NCI-H510A treated with DMSO at 0.1 percent for 48 hours (cell line): ENCODE measurements around the gene NBDY.
"Not testable (repeated sequence)": the region's sequence is repeated elsewhere in the genome, so short reads cannot be mapped to it uniquely, and the experiment has no call there.

Source experiments
- DNase-seq: peaks from one replicate; lab custom pipeline; 2025; lab: John Stamatoyannopoulos, UW

The NBDY gene

GRCh38 chrX:56802428-56802827 lies 73.4 kb downstream of the NBDY start:
- DNase-seq, result no peak

DNA sequence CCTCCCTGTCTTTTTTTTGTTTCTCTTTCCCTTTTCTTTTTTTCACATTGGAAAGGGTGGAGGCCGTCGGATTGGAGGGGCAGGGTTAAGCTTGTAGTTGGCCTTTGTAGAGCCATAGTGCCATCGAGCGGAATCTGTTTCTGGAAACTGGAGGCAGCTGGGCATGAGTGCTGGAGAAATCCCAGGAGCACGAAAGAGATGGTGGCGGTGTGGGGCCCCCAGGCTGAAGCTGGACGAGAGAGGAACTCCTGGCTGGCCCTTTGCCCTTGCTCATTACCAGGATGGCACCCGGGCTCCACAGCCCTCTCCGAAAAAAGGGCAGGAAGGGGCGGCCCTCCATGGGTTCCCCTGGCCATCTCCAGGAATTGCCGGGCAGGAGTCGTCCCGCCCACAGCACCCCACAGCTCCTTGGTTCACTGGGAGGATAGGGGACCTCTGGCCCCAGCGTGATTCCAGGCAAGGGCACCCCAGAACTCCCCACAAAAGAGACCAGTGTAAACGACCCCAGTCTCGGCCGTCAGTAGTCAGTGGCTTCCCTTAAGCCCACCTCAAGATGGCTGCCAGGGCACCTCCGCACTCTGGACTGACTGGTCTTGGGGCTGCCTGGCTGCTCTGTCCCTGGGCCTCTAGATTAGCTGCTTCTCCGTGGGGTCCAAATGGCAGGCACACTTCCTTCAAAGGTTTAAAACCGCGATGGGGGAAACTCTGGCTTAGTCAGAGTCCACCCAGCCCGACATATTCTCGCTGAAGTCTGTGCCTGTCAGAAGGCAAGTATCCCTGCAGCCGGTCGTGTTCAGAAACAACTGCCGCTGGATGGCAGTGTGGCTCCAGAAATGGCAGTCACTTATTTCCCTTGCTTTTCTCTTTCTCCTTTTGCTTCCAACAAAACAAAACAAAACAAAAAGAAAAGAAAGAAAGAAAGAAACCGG lies 74.1 kb downstream of the NBDY start:
- DNase-seq, result no peak

DNA sequence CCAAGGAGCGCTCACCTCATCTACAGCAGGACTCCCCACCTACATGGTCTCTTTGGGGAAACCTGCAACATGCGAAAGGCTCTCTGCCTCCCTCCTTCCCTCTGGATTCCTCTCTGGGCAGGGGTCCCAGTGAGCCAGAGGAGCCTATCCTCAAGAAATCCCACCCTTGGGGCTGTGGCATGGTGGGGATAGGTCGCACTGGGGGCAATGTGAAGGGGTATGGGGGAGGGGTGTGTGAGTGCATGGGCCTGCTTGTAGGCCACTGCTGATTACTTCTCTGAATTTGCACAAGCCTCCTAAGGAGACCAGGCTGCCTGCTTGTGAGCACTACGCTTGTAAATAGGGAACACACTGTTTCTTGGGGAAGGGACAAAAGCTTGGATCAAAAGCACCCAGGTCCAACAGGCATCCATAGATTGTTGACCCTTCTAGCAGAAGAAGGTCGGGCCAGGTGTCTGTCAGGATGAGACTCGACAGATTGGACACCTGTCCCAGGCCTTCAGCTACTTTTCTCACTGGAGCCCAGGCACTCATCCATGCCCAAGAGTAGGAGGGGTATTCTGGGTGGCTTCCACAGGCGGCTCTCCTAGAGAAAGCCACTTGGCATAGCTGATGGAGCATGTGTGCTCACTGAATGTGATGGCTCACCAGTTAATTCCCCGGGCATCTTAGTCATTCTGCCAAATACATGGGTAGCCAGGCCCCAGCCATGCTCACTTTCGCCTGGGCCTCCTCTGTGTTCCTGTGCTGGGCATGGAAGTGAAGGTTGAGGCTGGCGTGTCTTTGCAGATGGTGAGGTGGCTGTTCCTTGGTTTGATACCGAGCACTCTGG lies 75.0 kb downstream of the NBDY start:
- DNase-seq, result no peak

DNA sequence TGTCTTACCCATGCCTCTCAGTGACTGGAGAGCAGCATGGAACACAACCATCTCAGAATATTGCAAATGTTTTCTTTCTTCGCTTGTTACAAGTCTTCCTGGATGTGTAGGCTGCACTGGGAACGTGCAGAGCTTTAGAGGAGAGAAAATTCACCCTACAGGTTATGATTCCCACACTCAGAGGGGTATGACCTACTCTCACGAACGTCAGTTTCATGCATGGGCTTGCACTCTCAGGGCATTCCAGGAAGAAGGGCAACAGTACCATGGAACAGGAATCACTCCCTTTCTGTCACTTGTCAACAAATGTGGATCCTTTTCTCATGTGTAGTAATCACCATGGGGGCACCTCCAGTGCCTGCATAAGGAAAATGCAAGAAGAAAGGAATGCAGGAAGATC lies 75.8 kb downstream of the NBDY start:
- DNase-seq, result no peak

- DNase-seq, result no peak
Observed at GRCh38 chrX:56805399-56805798, 76.4 kb downstream of the NBDY start.

GRCh38 chrX:56806176-56806575 lies 77.1 kb downstream of the NBDY start:
- DNase-seq, result not testable (repeated sequence)

DNA sequence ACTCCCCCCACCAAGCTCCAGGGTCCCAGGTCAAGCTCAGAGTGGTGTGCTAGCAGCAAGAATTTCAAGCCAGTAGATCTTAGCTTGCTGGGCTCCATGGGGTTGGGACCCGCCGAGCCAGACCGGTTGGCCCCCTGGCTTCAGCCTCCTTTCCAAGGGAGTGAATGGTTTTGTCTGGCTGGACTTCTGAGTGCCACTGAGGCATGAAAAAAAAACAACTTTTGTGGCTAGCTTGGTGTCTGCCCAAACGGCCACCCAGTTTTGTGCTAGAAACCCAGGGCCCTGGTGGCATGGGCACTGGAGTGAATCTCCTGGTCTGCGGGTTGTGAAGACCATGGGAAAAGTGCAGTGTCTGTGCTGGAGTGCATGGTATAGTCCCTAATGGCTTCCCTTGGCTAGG lies 82.6 kb downstream of the NBDY start:
- no peak for DNase-seq

- no peak for DNase-seq
Observed at GRCh38 chrX:56812515-56813105, 83.6 kb downstream of the NBDY start.

DNA sequence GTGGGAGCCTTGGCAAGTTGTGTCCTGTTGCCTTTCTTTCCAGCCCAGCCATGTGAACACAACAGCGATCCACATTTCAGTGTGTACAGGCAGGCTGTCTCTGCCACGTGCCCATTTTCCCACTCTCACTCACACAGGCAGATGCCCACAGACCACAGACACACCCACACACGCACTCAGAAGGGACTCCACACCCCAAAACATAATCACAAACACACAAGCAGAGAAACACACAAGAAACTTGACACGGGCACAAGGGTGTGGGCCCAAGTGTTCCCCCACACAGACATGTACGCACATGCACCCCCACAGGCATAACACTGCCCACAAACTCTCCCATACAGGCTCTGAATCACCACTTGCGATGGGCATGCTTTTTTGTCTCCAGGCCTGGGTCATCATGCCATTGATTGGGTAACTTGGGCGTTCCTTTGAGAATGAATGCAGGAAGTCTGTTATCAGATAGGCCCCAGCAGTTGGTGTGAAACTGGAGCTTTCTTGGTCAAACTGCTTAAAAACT lies 84.3 kb downstream of the NBDY start:
- DNase-seq, result no peak

DNA sequence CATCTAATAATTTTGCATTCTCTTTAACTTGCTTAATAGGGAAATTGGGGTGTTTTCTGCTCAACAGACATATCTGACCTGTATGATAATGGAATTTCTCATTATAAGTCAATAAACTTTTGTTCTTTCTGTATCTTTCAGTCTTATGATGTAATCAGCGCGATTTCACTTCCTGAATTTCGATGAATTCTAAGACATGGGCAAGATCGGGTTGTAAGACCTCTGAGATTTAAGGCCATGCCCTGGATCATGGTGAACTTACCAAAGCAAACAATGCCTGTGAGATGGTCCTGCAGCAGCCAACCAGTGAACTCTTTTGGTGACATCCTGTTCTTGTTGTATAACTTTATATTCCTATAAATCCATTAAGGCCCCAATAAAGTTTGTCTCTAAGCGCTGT lies 88.1 kb downstream of the NBDY start:
- DNase-seq, result no peak

DNA sequence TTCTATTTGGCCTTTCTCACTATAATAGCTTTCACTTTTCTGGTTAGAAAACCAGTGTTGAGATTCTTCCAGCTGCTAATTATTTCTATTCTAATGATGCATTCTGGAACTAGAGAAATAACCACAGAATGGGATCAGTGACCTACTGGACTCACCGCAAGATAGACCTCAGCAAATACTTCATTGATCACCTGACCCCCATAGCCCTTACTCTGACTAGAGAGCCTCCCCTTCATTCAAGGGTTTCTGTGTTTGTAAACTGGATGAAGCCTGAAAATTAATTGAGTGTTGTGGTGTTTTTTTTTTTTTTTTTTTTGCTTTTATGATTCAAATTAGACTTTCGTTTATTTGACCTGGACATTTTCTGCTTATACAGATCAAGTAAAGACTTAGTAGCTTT lies 97.0 kb downstream of the NBDY start:
- DNase-seq, result no peak

DNA sequence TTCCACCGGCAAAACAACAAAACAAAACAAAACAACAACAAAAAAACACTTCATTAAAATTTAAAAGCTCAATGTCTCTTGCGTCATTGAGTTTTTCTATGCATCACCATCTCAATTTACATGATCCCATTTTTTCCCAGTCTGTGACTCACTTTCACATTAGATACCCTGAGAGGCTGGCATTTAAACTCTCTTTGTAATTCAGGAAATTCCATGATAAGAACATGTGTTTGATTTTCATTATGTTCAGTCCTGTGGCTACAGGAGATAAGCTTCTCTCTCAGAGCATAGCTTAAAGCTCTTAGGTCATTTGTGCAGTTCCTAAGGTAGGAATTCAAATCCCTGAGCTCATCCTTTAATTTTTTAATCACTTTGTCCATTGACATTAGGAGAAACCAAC lies 104.6 kb downstream of the NBDY start:
- no peak for DNase-seq

DNA sequence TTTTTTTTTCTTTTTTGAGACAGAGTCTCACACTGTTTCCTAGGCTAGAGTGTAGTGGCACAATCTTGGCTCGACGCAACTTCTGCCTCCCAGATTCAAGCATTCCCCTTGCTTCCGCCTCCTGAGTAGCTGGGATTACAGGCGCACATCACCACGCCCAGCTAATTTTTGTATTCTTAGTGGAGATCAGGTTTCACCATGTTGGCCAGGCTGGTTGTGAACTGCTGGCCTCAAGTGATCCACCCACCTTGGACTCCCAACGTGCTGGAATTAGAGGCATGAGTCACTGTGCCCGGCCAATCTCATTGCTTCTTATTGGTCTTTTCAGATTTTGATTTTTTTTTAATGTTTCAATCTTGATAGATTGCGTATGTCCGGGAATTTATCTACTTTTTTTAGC lies 124.4 kb downstream of the NBDY start:
- no peak for DNase-seq

DNA sequence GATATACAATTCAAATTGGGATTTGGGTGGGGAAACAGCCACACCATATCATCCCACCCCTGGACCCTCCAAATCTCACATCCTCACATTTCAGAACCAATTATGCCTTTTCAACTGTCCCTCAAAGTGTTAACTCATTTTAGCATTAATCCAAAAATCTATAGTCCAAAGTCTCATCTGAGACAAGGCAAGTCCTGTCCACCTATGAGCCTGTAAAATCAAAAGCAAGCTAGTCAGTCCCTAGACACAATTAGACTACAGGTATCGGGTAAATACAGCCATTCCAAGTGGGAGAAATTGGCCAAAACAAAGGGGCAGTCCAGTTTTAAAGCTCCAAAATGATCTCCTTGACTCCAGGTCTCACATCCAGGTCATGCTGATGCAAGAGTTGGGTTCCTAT lies 128.0 kb downstream of the NBDY start:
- no peak for DNase-seq

GRCh38 chrX:56860888-56861287 lies 131.8 kb downstream of the NBDY start:
- DNase-seq, result no peak
